H1 (cell line): Measurements from ENCODE around the gene TTC28. TPM values are rescaled to one million over a fixed set of nuclear protein-coding genes. Genes with fewer than 3 reads are reported as not detected.

ENCODE experiments used
- CTCF ChIA-PET: fragments of 300-600 bp; sonication (Branson Sonifier 250); formaldehyde crosslinking; loops from one replicate; lab custom pipeline; 2021; ENCODE audit not compliant: partially characterized antibody; lab: Charles Lee
- POLR2A ChIA-PET: fragments of 300-600 bp; sonication (Branson Sonifier 250); formaldehyde crosslinking; loops from one replicate; lab custom pipeline; 2021; ENCODE audit warnings: inconsistent platforms; ENCODE audit not compliant: partially characterized antibody; lab: Charles Lee
- DNase-seq, 2 experiments: peaks; one replicate each; pipeline versions ENCODE4 v3.0.0 to v3.0.0-alpha.2; 2010 to 2022; ENCODE audit warnings: low spot score in 2 of 2, low read depth in 1 of 2, mixed read lengths in 1 of 2
- FAIRE-seq: peaks from 2 replicates; lab custom pipeline; 2011; peaks lifted over from hg19 to GRCh38; lab: Jason Lieb, UNC
- H2AFZ ChIP-seq: 2 replicates; pipeline ENCODE4 v1.8.1; 2012; ENCODE audit warnings: low read length, inconsistent platforms
- H2AK5ac ChIP-seq: 2 replicates; pipeline ENCODE4 v1.6.1; 2013; ENCODE audit warnings: low read depth, low read length
- H2BK120ac ChIP-seq: replicated peaks from 2 replicates; pipeline ENCODE3; 2013; ENCODE audit warnings: low read depth, low read length, inconsistent platforms
- H2BK12ac ChIP-seq: 2 replicates; pipeline ENCODE4 v1.6.1; 2013; ENCODE audit warnings: low read depth, low read length
- H2BK15ac ChIP-seq: 2 replicates; pipeline ENCODE4 v1.6.1; 2013; ENCODE audit warnings: low read length
- H2BK20ac ChIP-seq: 2 replicates; pipeline ENCODE4 v1.6.1; 2013; ENCODE audit warnings: low read length
- H2BK5ac ChIP-seq: 2 replicates; pipeline ENCODE4 v1.6.1; 2013; ENCODE audit warnings: low read depth, low read length
- H3K14ac ChIP-seq: 2 replicates; pipeline ENCODE4 v1.6.1; 2013; ENCODE audit warnings: inconsistent platforms; ENCODE audit not compliant: insufficient read length
- H3K18ac ChIP-seq: 2 replicates; pipeline ENCODE4 v1.6.1; 2013; ENCODE audit warnings: low read length; ENCODE audit errors: extremely low read depth
- H3K23ac ChIP-seq: 2 replicates; pipeline ENCODE4 v1.6.1; 2013; ENCODE audit warnings: inconsistent platforms; ENCODE audit not compliant: insufficient read length
- H3K23me2 ChIP-seq: 2 replicates; pipeline ENCODE4 v1.6.1; 2013; ENCODE audit warnings: low read depth, low read length
- H3K27ac ChIP-seq: 2 replicates; pipeline ENCODE4 v1.6.1; 2011; ENCODE audit warnings: low read depth, low read length, inconsistent platforms
- H3K27me3 ChIP-seq, 4 experiments: replicated peaks in 1 of 4; 1 replicate in 1 of 4; 2 replicates in 3 of 4; pipeline versions ENCODE4 v1.6.1 to v1.8.1; 2011 to 2013; ENCODE audit warnings: low read length in 3 of 4, mild to moderate bottlenecking in 3 of 4, inconsistent platforms in 2 of 4, mixed read lengths in 2 of 4, moderate library complexity in 1 of 4; ENCODE audit not compliant: control insufficient read depth in 3 of 4, insufficient read depth in 3 of 4; ENCODE audit errors: extremely low read depth in 1 of 4
- H3K36me3 ChIP-seq, 4 experiments: 2 replicates each; pipeline versions ENCODE4 v1.6.1 to v1.8.1; 2011 to 2013; ENCODE audit warnings: mild to moderate bottlenecking in 4 of 4, low read length in 3 of 4, moderate library complexity in 2 of 4, control low read depth in 1 of 4, inconsistent platforms in 1 of 4; ENCODE audit not compliant: insufficient read depth in 4 of 4, control insufficient read depth in 2 of 4
- H3K4ac ChIP-seq: replicated peaks from 2 replicates; pipeline ENCODE3; 2013; ENCODE audit warnings: low read length, low read depth, mixed read lengths, inconsistent platforms; ENCODE audit not compliant: insufficient read length
- H3K4me1 ChIP-seq, 4 experiments: replicated peaks in 1 of 4; 1 replicate in 1 of 4; 2 replicates in 3 of 4; pipeline versions ENCODE4 v1.6.1 to v1.8.1; 2011 to 2013; ENCODE audit warnings: low read length in 3 of 4, inconsistent platforms in 2 of 4, mixed read lengths in 1 of 4; ENCODE audit not compliant: insufficient read depth in 4 of 4, control insufficient read depth in 3 of 4
- H3K4me2 ChIP-seq, 2 experiments: 2 replicates each; pipeline versions ENCODE4 v1.6.1 to v1.8.1; 2011 to 2013; ENCODE audit warnings: low read depth in 2 of 2, low read length in 2 of 2, control low read depth in 1 of 2, inconsistent platforms in 1 of 2, mild to moderate bottlenecking in 1 of 2; ENCODE audit not compliant: insufficient read depth in 1 of 2
- H3K4me3 ChIP-seq, 4 experiments: fragments of 200-600, 300-600 bp in 1 of 4; sonication (generic), shearing (Covaris generic), sonication (Bioruptor Twin) in 1 of 4; 2 replicates each; pipeline versions ENCODE4 v1.5.1 to v1.8.1; 2011 to 2016; ENCODE audit warnings: low read length in 4 of 4, low read depth in 3 of 4, control low read depth in 2 of 4, inconsistent platforms in 2 of 4, mild to moderate bottlenecking in 2 of 4, mixed read lengths in 1 of 4, moderate library complexity in 1 of 4; ENCODE audit not compliant: insufficient read depth in 2 of 4; ENCODE audit errors: extremely low read depth in 1 of 4
- H3K56ac ChIP-seq: replicated peaks from 2 replicates; pipeline ENCODE3; 2013; ENCODE audit warnings: low read depth, mild to moderate bottlenecking, mixed read lengths, low read length, inconsistent platforms; ENCODE audit not compliant: insufficient read length
- H3K79me1 ChIP-seq: 2 replicates; pipeline ENCODE4 v1.6.1; 2013; ENCODE audit warnings: low read depth, low read length, control low read depth
- H3K79me2 ChIP-seq, 2 experiments: 2 replicates each; pipeline versions ENCODE4 v1.6.1 to v1.8.1; 2012 to 2013; ENCODE audit warnings: low read length in 2 of 2, mild to moderate bottlenecking in 2 of 2, inconsistent platforms in 1 of 2; ENCODE audit not compliant: insufficient read depth in 2 of 2, control insufficient read depth in 1 of 2
- H3K9ac ChIP-seq, 4 experiments: replicated peaks in 1 of 4; 1 replicate in 1 of 4; 2 replicates in 3 of 4; pipeline versions ENCODE4 v1.6.1 to v1.8.1; 2011 to 2013; ENCODE audit warnings: low read depth in 3 of 4, low read length in 3 of 4, control low read depth in 2 of 4, mild to moderate bottlenecking in 2 of 4, moderate library complexity in 2 of 4, inconsistent platforms in 1 of 4; ENCODE audit errors: extremely low read depth in 1 of 4
- H3K9me3 ChIP-seq, 2 experiments: 2 replicates each; pipeline versions ENCODE4 v1.6.1 to v1.8.1; 2012 to 2013; ENCODE audit warnings: mild to moderate bottlenecking in 2 of 2, moderate library complexity in 2 of 2, control low read depth in 1 of 2, inconsistent platforms in 1 of 2, low read depth in 1 of 2, low read length in 1 of 2, mixed read lengths in 1 of 2; ENCODE audit not compliant: insufficient read depth in 2 of 2
- H4K20me1 ChIP-seq, 2 experiments: replicated peaks in 1 of 2; 2 replicates each; pipeline versions ENCODE3 to v1.8.1; 2011 to 2013; ENCODE audit warnings: inconsistent platforms in 2 of 2, low read length in 2 of 2, mild to moderate bottlenecking in 1 of 2; ENCODE audit not compliant: insufficient read depth in 2 of 2, control insufficient read depth in 1 of 2
- H4K5ac ChIP-seq: 2 replicates; pipeline ENCODE4 v1.6.1; 2013; ENCODE audit warnings: low read length, low read depth, mixed read lengths, inconsistent platforms; ENCODE audit not compliant: insufficient read length
- H4K8ac ChIP-seq: 2 replicates; pipeline ENCODE4 v1.8.0; 2013; ENCODE audit warnings: mild to moderate bottlenecking, moderate library complexity, low read length, inconsistent platforms; ENCODE audit not compliant: insufficient read depth; ENCODE audit errors: extremely low read depth
- H4K91ac ChIP-seq: replicated peaks from 2 replicates; pipeline ENCODE3; 2013; ENCODE audit warnings: low read length, mixed read lengths, inconsistent platforms; ENCODE audit not compliant: insufficient read length
- CBX8 ChIP-seq: fragments of 300-800, 300-1000 bp; sonication (generic); IDR thresholded peaks from 2 replicates; pipeline ENCODE4 v1.7.1; 2016; ENCODE audit warnings: low read depth, low read length, borderline replicate concordance
- CHD2 ChIP-seq: IDR thresholded peaks from 2 replicates; pipeline ENCODE4 v1.6.1; 2012; ENCODE audit warnings: low read length, improper control_type of control experiment
- GTF2F1 ChIP-seq: IDR thresholded peaks from 2 replicates; pipeline ENCODE4 v1.6.1; 2012; ENCODE audit warnings: low read depth, low read length, improper control_type of control experiment, borderline replicate concordance
- JUN ChIP-seq: IDR thresholded peaks from 2 replicates; pipeline ENCODE4 v1.6.1; 2011; ENCODE audit warnings: low read depth, mild to moderate bottlenecking, improper control_type of control experiment, low read length
- POLR2AphosphoS5 ChIP-seq: IDR thresholded peaks from 2 replicates; pipeline ENCODE4 v1.6.1; 2011; ENCODE audit warnings: low read depth, low read length
- SIN3A ChIP-seq, 2 experiments: IDR thresholded peaks in 1 of 2; conservative IDR thresholded peaks in 1 of 2; 2 replicates each; pipeline ENCODE4 v1.6.1; 2011 to 2012; ENCODE audit warnings: low read length in 2 of 2, improper control_type of control experiment in 1 of 2, low read depth in 1 of 2, mild to moderate bottlenecking in 1 of 2
- SP4 ChIP-seq: IDR thresholded peaks from 2 replicates; pipeline ENCODE4 v1.6.1; 2012; ENCODE audit warnings: low read length, inconsistent platforms
- SUZ12 ChIP-seq: fragments of 200-600 bp; sonication (generic); IDR thresholded peaks from 2 replicates; pipeline ENCODE4 v1.6.1; 2012; ENCODE audit warnings: mild to moderate bottlenecking, inconsistent platforms, low read length, moderate library complexity, mixed read lengths
- TBP ChIP-seq: IDR thresholded peaks from 2 replicates; pipeline ENCODE4 v1.6.1; 2011; ENCODE audit warnings: low read depth, low read length, improper control_type of control experiment
- WGBS, 2 experiments: shearing (Covaris generic) in 1 of 2; methylation state at CpG; one replicate each; pipeline versions ENCODE4 v1.1.6 to v1.1.7; 2013 to 2015; ENCODE audit warnings: low lambda C conversion rate in 2 of 2, mixed read lengths in 2 of 2, inconsistent platforms in 1 of 2, low coverage in 1 of 2, missing lambda C conversion rate in 1 of 2; ENCODE audit not compliant: insufficient replicate concordance in 2 of 2, insufficient coverage in 1 of 2, insufficient read length in 1 of 2; ENCODE audit errors: extremely low coverage in 1 of 2, missing lambda C conversion rate in 1 of 2; 5-methylcytosine and 5-hydroxymethylcytosine counted together
- polyA plus RNA-seq, 7 experiments: library from polyadenylated mRNA; depleted of rRNA in 3 of 7; stranded (reverse) in 5 of 7; unstranded in 2 of 7; fragments of >200 nt in 5 of 7; fragments of 200-250 nt in 2 of 7; gene quantifications; 1 replicate in 5 of 7; 2 replicates in 1 of 7; 4 replicates in 1 of 7; pipeline versions ENCODE4 v1.2.1 to v1.2.3, GENCODE V29; 2011 to 2013; ENCODE audit warnings: missing spikeins in 2 of 7, mixed read lengths in 2 of 7
- total RNA-seq: library from RNA; stranded (reverse); fragmentation: NEBNext Ultra II Directional; extraction: Animal tissue kit (Norgen Biotek cat#: 25700); gene quantifications from 2 replicates; pipeline ENCODE4 v1.2.1, GENCODE V29; 2021
- TF ChIP-seq, protein P1 (sequence below): IDR thresholded peaks from 2 replicates; pipeline ENCODE4 v1.6.1; 2011; ENCODE audit warnings: low read depth, mild to moderate bottlenecking, low read length; ENCODE audit not compliant: insufficient read depth
- TF ChIP-seq, protein P2 (sequence below): IDR thresholded peaks from 2 replicates; pipeline ENCODE4 v1.6.1; 2012; ENCODE audit warnings: low read length, inconsistent platforms
- TF ChIP-seq, protein P3 (sequence below): IDR thresholded peaks from 2 replicates; pipeline ENCODE4 v1.6.1; 2012; ENCODE audit warnings: inconsistent platforms

The TTC28 gene
- total and polyA plus RNA-seq, 2 of the 8 experiments (the other 6 are each of a cell fraction or from before 2014, with no cell fraction given), result 2.6 to 12.6 TPM

DNA sequence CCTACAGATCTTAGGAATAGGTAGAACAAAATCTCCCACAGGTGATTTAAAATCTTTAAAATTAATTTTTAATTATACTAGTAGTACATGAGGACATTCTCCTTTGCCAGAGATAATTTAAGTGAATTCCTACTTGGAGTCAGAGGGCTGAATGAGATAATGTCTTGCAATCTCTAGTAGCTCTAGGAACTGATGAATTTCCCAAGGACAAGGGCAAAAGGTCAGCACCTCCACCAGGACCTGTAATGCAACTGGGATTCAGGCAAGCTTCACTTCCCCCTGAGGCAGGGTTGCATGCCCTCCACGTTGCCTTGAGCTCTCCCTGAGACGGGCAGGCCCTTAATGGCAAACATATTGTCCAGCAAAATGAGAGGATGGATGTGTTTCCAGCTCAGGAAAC lies 430.2 kb downstream of the TTC28 start:
- Histone ChIP-seq H3K56ac (no peak overlapping the region), H3K9me3 (no peaks in the 10 kb centered on the region), H2AFZ (no peak overlapping the region), H2AK5ac (no peak overlapping the region), H3K79me2 (no peaks in the 10 kb centered on the region), H3K14ac (no peak overlapping the region), H3K4me1 (no peaks in the 10 kb centered on the region), H3K23ac (no peak overlapping the region), H2BK15ac (no peak overlapping the region), H3K4ac (no peak overlapping the region), H2BK12ac (no peak overlapping the region), H3K36me3 (no peaks in the 10 kb centered on the region), H2BK5ac (no peak overlapping the region), H3K27ac (no peak overlapping the region), H4K91ac (no peak overlapping the region), H2BK120ac (no peak overlapping the region), H3K27me3 (peaks cover 7 to 39% (median 18%) of the 10 kb centered on the region in 4 experiments), H3K9ac (no peak overlapping the region), H4K20me1 (peaks cover 0 to 2% of the 10 kb centered on the region in 2 experiments), H3K79me1 (no peaks in the 10 kb centered on the region), H4K5ac (no peak overlapping the region), H3K23me2 (no peaks in the 10 kb centered on the region), H3K4me3 (no peak overlapping the region), H2BK20ac (no peak overlapping the region), H3K18ac (no peak overlapping the region), H4K8ac (no peak overlapping the region), H3K4me2 (no peak overlapping the region)
- FAIRE-seq (no peak), DNase-seq (no peak)
- POLR2A ChIA-PET, result no interaction called here
- 87% methylated on average over 2 of the region's 2 CpGs; no CpG with 5 or more reads in 1 of the 2 experiments for WGBS, 2 experiments
- CTCF ChIA-PET, result interaction anchor here (1.1 to 1.2 kb wide), 2 partner anchors 27 to 193 kb away, joined by 4 to 5 read pairs; no protein-coding TSS in a partner anchor
- no peak for TF ChIP-seq POLR2AphosphoS5
- TF ChIP-seq, protein P1, sequence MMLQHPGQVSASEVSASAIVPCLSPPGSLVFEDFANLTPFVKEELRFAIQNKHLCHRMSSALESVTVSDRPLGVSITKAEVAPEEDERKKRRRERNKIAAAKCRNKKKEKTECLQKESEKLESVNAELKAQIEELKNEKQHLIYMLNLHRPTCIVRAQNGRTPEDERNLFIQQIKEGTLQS, result no peak
- TF ChIP-seq, protein P2, sequence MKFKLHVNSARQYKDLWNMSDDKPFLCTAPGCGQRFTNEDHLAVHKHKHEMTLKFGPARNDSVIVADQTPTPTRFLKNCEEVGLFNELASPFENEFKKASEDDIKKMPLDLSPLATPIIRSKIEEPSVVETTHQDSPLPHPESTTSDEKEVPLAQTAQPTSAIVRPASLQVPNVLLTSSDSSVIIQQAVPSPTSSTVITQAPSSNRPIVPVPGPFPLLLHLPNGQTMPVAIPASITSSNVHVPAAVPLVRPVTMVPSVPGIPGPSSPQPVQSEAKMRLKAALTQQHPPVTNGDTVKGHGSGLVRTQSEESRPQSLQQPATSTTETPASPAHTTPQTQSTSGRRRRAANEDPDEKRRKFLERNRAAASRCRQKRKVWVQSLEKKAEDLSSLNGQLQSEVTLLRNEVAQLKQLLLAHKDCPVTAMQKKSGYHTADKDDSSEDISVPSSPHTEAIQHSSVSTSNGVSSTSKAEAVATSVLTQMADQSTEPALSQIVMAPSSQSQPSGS, result no peak
- TF ChIP-seq CBX8, result no peak
- TF ChIP-seq JUN, result no peak
- TF ChIP-seq, protein P3, sequence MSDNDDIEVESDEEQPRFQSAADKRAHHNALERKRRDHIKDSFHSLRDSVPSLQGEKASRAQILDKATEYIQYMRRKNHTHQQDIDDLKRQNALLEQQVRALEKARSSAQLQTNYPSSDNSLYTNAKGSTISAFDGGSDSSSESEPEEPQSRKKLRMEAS, result no peak
- TF ChIP-seq SIN3A (conservative IDR thresholded peaks at IDR 0.05 in 1 of 2, IDR thresholded peaks at IDR 0.05 in 1 of 2; ENCODE audit: low read depth in 1 of 2, low read length in 2 of 2), result no peak
- no peak for TF ChIP-seq CHD2
- TF ChIP-seq TBP, result no peak
- no peak for TF ChIP-seq SUZ12
- TF ChIP-seq GTF2F1, result no peak
- TF ChIP-seq SP4, result no peak
